ENCODE measurements around the gene SUN3. TPM values are rescaled to one million over a fixed set of nuclear protein-coding genes. Genes with fewer than 3 reads are reported as not detected.

Gene SUN3
- total RNA-seq, 1 experiment from 2014 or later = not detected

DNA sequence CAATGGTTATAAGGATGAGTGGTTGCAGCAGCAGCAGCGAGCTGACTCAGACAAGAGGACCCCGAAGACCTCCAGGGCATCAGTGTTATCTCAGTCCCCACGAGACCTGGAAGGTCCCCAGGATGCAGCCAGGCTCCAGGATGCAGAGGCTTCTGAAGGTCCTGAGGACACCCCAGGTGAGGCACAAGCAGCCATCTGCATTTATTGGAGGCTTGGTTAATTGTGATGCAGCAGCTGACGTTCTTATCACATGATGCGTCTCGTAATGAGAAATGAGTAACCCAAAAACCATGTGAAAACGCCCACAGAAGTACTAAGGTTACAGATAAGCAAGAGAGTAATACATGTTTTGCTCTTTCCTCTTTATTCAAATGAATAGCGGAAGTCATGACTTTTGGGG lies 23.8 kb upstream of the SUN3 start:
- Mint-ChIP-seq H3K4me3 (no peak overlapping the region), H3K27ac (no peak overlapping the region; the same call in 1 of the 2 replicates), H3K36me3 (peaks cover 5% of the 10 kb centered on the region; the same call in 1 of the 2 replicates), H3K4me1 (peaks cover 13% of the 10 kb centered on the region), H3K27me3 (ENCODE audit: low read depth) (no peaks in the 10 kb centered on the region), H3K9me3 (peaks cover 10% of the 10 kb centered on the region)
- DNase-seq (ENCODE audit: low spot score) (no peak), ATAC-seq (no peak)
- ChIA-PET POLR2A (no interaction called here), CTCF (no interaction called here)
- TF ChIP-seq NFYB (CRISPR knock-in tag; conservative IDR thresholded peaks at IDR 0.05; ENCODE audit: low read depth) (no peak), ATF1 (CRISPR knock-in tag; IDR thresholded peaks at IDR 0.05) (no peak), MLX (CRISPR knock-in tag; IDR thresholded peaks at IDR 0.05) (no peak), ATF3 (CRISPR knock-in tag; conservative IDR thresholded peaks at IDR 0.05) (no peak), ARID4B (CRISPR knock-in tag; IDR thresholded peaks at IDR 0.05; ENCODE audit: borderline replicate concordance) (no peak), KAT7 (CRISPR knock-in tag; IDR thresholded peaks at IDR 0.05; ENCODE audit: borderline replicate concordance) (no peak), GABPB1 (CRISPR knock-in tag; IDR thresholded peaks at IDR 0.05) (no peak), SMAD4 (CRISPR knock-in tag; IDR thresholded peaks at IDR 0.05) (no peak), ZNF416 (CRISPR knock-in tag; IDR thresholded peaks at IDR 0.05) (no peak), FOXJ3 (CRISPR knock-in tag; IDR thresholded peaks at IDR 0.05; ENCODE audit: borderline replicate concordance) (no peak), CREB1 (CRISPR knock-in tag; IDR thresholded peaks at IDR 0.05) (no peak), IRF1 (CRISPR knock-in tag; IDR thresholded peaks at IDR 0.05) (no peak)
- TF ChIP-seq, protein P1, sequence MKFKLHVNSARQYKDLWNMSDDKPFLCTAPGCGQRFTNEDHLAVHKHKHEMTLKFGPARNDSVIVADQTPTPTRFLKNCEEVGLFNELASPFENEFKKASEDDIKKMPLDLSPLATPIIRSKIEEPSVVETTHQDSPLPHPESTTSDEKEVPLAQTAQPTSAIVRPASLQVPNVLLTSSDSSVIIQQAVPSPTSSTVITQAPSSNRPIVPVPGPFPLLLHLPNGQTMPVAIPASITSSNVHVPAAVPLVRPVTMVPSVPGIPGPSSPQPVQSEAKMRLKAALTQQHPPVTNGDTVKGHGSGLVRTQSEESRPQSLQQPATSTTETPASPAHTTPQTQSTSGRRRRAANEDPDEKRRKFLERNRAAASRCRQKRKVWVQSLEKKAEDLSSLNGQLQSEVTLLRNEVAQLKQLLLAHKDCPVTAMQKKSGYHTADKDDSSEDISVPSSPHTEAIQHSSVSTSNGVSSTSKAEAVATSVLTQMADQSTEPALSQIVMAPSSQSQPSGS (CRISPR knock-in tag; IDR thresholded peaks at IDR 0.05; ENCODE audit: borderline replicate concordance, low read depth) = no peak
- TF ChIP-seq, protein P2, sequence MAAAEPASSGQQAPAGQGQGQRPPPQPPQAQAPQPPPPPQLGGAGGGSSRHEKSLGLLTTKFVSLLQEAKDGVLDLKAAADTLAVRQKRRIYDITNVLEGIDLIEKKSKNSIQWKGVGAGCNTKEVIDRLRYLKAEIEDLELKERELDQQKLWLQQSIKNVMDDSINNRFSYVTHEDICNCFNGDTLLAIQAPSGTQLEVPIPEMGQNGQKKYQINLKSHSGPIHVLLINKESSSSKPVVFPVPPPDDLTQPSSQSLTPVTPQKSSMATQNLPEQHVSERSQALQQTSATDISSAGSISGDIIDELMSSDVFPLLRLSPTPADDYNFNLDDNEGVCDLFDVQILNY (CRISPR knock-in tag; IDR thresholded peaks at IDR 0.05) = no peak

GRCh38 chr7:48049850-48050249 lies 20.9 kb upstream of the SUN3 start:
- DNase-seq (ENCODE audit: low spot score) (no peak), ATAC-seq (no peak)
- POLR2A ChIA-PET = no interaction called here
- CTCF ChIA-PET = no interaction called here
- Mint-ChIP-seq H3K27me3 (ENCODE audit: low read depth) (peaks cover 4% of the 10 kb centered on the region; the same call in 1 of the 2 replicates), H3K36me3 (no peaks in the 10 kb centered on the region), H3K27ac (no peak overlapping the region), H3K4me1 (peaks cover 19% of the 10 kb centered on the region), H3K4me3 (no peak overlapping the region), H3K9me3 (no peaks in the 10 kb centered on the region)
- TF ChIP-seq SP1 (CRISPR knock-in tag; conservative IDR thresholded peaks at IDR 0.05) (no peak), AR (CRISPR knock-in tag; IDR thresholded peaks at IDR 0.05) (no peak), ZBTB21 (CRISPR knock-in tag; IDR thresholded peaks at IDR 0.05; ENCODE audit: borderline replicate concordance) (no peak), PRDM15 (CRISPR knock-in tag; IDR thresholded peaks at IDR 0.05) (no peak), TEAD4 (CRISPR knock-in tag; IDR thresholded peaks at IDR 0.05) (no peak), NR1H2 (CRISPR knock-in tag; IDR thresholded peaks at IDR 0.05) (no peak)
